ENCODE results near the gene DYNC2I2.

The DYNC2I2 gene

GRCh38 chr9:128684065-128684324, 27.3 kb upstream of the DYNC2I2 start:
- Histone ChIP-seq H2AFZ (ENCODE audit: low read length) (peak overlapping the region; percentile 73), H4K20me1 (ENCODE audit: insufficient read depth, low read length, poor library complexity, severe bottlenecking) (no peaks in the 10 kb centered on the region), H3K79me2 (ENCODE audit: insufficient read depth, low read length) (peaks cover 38% of the 10 kb centered on the region), H3K4me1 (ENCODE audit: insufficient read depth, low read length, poor library complexity, severe bottlenecking) (peaks cover 35% of the 10 kb centered on the region), H3K9me2 (replicated peaks; ENCODE audit: low read depth, low read length) (no peaks in the 10 kb centered on the region), H3F3A (ENCODE audit: low read depth) (no peaks in the 10 kb centered on the region), H3K27me3 (ENCODE audit: insufficient read depth, low read length, poor library complexity, severe bottlenecking) (no peaks in the 10 kb centered on the region), H3K4me3 (ENCODE audit: low read length, poor library complexity, severe bottlenecking) (peak overlapping the region; percentile 90), H3K4me2 (ENCODE audit: low read depth, low read length, poor library complexity, severe bottlenecking) (peak overlapping the region; percentile 81), H3K9ac (ENCODE audit: low read depth, low read length, poor library complexity, severe bottlenecking) (peak overlapping the region; percentile 93), H3K9me3 (ENCODE audit: insufficient read depth, low read depth, low read length) (no peaks in the 10 kb centered on the region), H3K36me3 (ENCODE audit: insufficient read depth, low read length) (no peaks in the 10 kb centered on the region)
- TF ChIP-seq CTCF (conservative IDR thresholded peaks at IDR 0.05; ENCODE audit: low read length) (no peak), EZH2phosphoT487 (IDR thresholded peaks at IDR 0.05; ENCODE audit: borderline replicate concordance) (no peak)

GRCh38 chr9:128683340-128684064, 26.9 kb upstream of the DYNC2I2 start:
- Histone ChIP-seq H3K9me3 (ENCODE audit: insufficient read depth, low read depth, low read length) (no peaks in the 10 kb centered on the region), H3K27me3 (ENCODE audit: insufficient read depth, low read length, poor library complexity, severe bottlenecking) (no peaks in the 10 kb centered on the region), H3F3A (ENCODE audit: low read depth) (no peaks in the 10 kb centered on the region), H3K36me3 (ENCODE audit: insufficient read depth, low read length) (no peaks in the 10 kb centered on the region), H3K9ac (ENCODE audit: low read depth, low read length, poor library complexity, severe bottlenecking) (peak overlapping the region; percentile 93), H2AFZ (ENCODE audit: low read length) (peak overlapping the region; percentile 73), H3K4me3 (ENCODE audit: low read length, poor library complexity, severe bottlenecking) (peak overlapping the region; percentile 90), H3K9me2 (replicated peaks; ENCODE audit: low read depth, low read length) (no peaks in the 10 kb centered on the region), H3K4me2 (ENCODE audit: low read depth, low read length, poor library complexity, severe bottlenecking) (peak overlapping the region; percentile 81), H3K4me1 (ENCODE audit: insufficient read depth, low read length, poor library complexity, severe bottlenecking) (peaks cover 34% of the 10 kb centered on the region), H4K20me1 (ENCODE audit: insufficient read depth, low read length, poor library complexity, severe bottlenecking) (no peaks in the 10 kb centered on the region), H3K79me2 (ENCODE audit: insufficient read depth, low read length) (peaks cover 38% of the 10 kb centered on the region)
- TF ChIP-seq EZH2phosphoT487 (IDR thresholded peaks at IDR 0.05; ENCODE audit: borderline replicate concordance) (no peak), CTCF (conservative IDR thresholded peaks at IDR 0.05; ENCODE audit: low read length) (no peak)

DNA sequence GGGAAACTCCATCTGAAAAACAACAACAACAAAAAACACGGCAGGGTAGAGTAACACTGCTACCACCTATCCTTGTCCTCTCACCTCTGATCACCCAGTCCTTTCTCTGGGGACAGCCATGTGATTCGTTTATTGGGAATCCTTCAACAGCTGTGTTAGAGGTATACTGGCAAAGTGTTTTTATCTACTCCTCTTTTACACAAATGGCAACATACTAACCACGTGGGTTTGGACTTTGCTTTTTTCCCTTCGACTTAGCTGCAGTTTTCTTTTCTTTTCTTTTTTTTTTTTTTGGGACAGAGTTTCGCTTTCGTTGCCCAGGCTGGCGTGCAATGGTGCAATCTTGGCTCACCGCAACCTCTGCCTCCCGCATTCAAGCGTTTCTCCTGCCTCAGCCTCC, 21.1 kb upstream of the DYNC2I2 start:
- Histone ChIP-seq H3K36me3 (ENCODE audit: insufficient read depth, low read length) (no peaks in the 10 kb centered on the region), H3K9me3 (ENCODE audit: insufficient read depth, low read depth, low read length) (no peaks in the 10 kb centered on the region), H3K27me3 (ENCODE audit: insufficient read depth, low read length, poor library complexity, severe bottlenecking) (no peaks in the 10 kb centered on the region), H3K4me3 (ENCODE audit: low read length, poor library complexity, severe bottlenecking) (no peak overlapping the region), H2AFZ (ENCODE audit: low read length) (no peak overlapping the region), H4K20me1 (ENCODE audit: insufficient read depth, low read length, poor library complexity, severe bottlenecking) (no peaks in the 10 kb centered on the region), H3K9me2 (replicated peaks; ENCODE audit: low read depth, low read length) (no peaks in the 10 kb centered on the region), H3K79me2 (ENCODE audit: insufficient read depth, low read length) (peaks cover under 1% of the 10 kb centered on the region; the same call in 1 of the 2 replicates), H3K4me2 (ENCODE audit: low read depth, low read length, poor library complexity, severe bottlenecking) (no peak overlapping the region), H3F3A (ENCODE audit: low read depth) (no peaks in the 10 kb centered on the region), H3K9ac (ENCODE audit: low read depth, low read length, poor library complexity, severe bottlenecking) (no peak overlapping the region), H3K4me1 (ENCODE audit: insufficient read depth, low read length, poor library complexity, severe bottlenecking) (no peaks in the 10 kb centered on the region)
- TF ChIP-seq CTCF (conservative IDR thresholded peaks at IDR 0.05; ENCODE audit: low read length) = no peak
- no peak for TF ChIP-seq EZH2phosphoT487 (IDR thresholded peaks at IDR 0.05; ENCODE audit: borderline replicate concordance)
